Measurements from ENCODE around the gene GPR34.
"Not testable (repeated sequence)": the region's sequence is repeated elsewhere in the genome, so short reads cannot be mapped to it uniquely, and the experiment has no call there.

GPR34 gene

GRCh38 chrX:41695426-41695825 lies 6.7 kb downstream of the GPR34 start:
- no peak for DNase-seq (ENCODE audit: low read depth)

GRCh38 chrX:41703574-41704029 lies 14.8 kb downstream of the GPR34 start:
- no peak for DNase-seq (ENCODE audit: low read depth)

GRCh38 chrX:41705042-41705441 lies 16.3 kb downstream of the GPR34 start:
- no peak for DNase-seq (ENCODE audit: low read depth)

GRCh38 chrX:41705680-41706374 lies 17.1 kb downstream of the GPR34 start:
- no peak for DNase-seq (ENCODE audit: low read depth)

GRCh38 chrX:41707218-41707617 lies 18.4 kb downstream of the GPR34 start:
- no peak for DNase-seq (ENCODE audit: low read depth)

- no peak for DNase-seq (ENCODE audit: low read depth)
Measured at GRCh38 chrX:41708486-41708885, 19.7 kb downstream of the GPR34 start.

- no peak for DNase-seq (ENCODE audit: low read depth)
Measured at GRCh38 chrX:41711021-41711667, 22.4 kb downstream of the GPR34 start.

- DNase-seq (ENCODE audit: low read depth): no peak
Measured at GRCh38 chrX:41716222-41716621, 27.4 kb downstream of the GPR34 start.

- DNase-seq (ENCODE audit: low read depth): no peak
Measured at GRCh38 chrX:41716767-41717473, 28.1 kb downstream of the GPR34 start.

GRCh38 chrX:41718481-41719235 lies 29.9 kb downstream of the GPR34 start:
- DNase-seq (ENCODE audit: low read depth): no peak

- DNase-seq (ENCODE audit: low read depth): not testable (repeated sequence)
Measured at GRCh38 chrX:41719610-41720009, 30.8 kb downstream of the GPR34 start.

GRCh38 chrX:41720125-41720779 lies 31.5 kb downstream of the GPR34 start:
- peak; percentile 18 for DNase-seq (ENCODE audit: low read depth)

GRCh38 chrX:41721590-41721989 lies 32.8 kb downstream of the GPR34 start:
- DNase-seq (ENCODE audit: low read depth): no peak

GRCh38 chrX:41722214-41722613 lies 33.4 kb downstream of the GPR34 start:
- no peak for DNase-seq (ENCODE audit: low read depth)

- DNase-seq (ENCODE audit: low read depth): no peak
Measured at GRCh38 chrX:41722816-41723618, 34.2 kb downstream of the GPR34 start.

- DNase-seq (ENCODE audit: low read depth): no peak
Measured at GRCh38 chrX:41723826-41724225, 35.1 kb downstream of the GPR34 start, which contains the start of gene GPR82. Gene GPR82 (plus strand): TSS chrX:41724181. CDS start chrX:41727027, 2,846 bp downstream.

- no peak for DNase-seq (ENCODE audit: low read depth)
Measured at GRCh38 chrX:41728125-41728524, 39.4 kb downstream of the GPR34 start.

- no peak for DNase-seq (ENCODE audit: low read depth)
Measured at GRCh38 chrX:41730081-41730480, 41.3 kb downstream of the GPR34 start.

GRCh38 chrX:41732260-41732659 lies 43.5 kb downstream of the GPR34 start:
- DNase-seq (ENCODE audit: low read depth): no peak

GRCh38 chrX:41733939-41734338 lies 45.2 kb downstream of the GPR34 start:
- DNase-seq (ENCODE audit: low read depth): no peak

GRCh38 chrX:41734530-41734929 lies 45.8 kb downstream of the GPR34 start:
- DNase-seq (ENCODE audit: low read depth): no peak

All from stimulated activated CD8-positive, alpha-beta memory T cell treated with anti-CD3 and anti-CD28 coated beads, Interleukin-15, amount 100 ng/mL, for 1 hour (primary cell).